Heart left ventricle (tissue), 13 donors: Measurements from ENCODE around the gene KCTD10.

Experiments used
- POLR2A ChIP-seq, 2 donors: fragments of 450-650 bp; IDR thresholded peaks; one replicate each; pipeline ENCODE4 v1.6.1; 2017; ENCODE audit warnings: antibody characterized with exemption in 2 of 2, mild to moderate bottlenecking in 2 of 2, moderate library complexity in 2 of 2
- TF ChIP-seq, protein P1 (sequence below), 12 donors: fragments of 200-600 bp; sonication (generic) in 4 of 12; IDR thresholded peaks; one replicate each; pipeline versions ENCODE4 v1.5.0 to v1.8.0; 2018 to 2022; ENCODE audit warnings: antibody characterized with exemption in 12 of 12, mild to moderate bottlenecking in 5 of 12
- donor health status: ischemic (EF 13 %, LVEDD 7.1; RV severe dilation, severe dysfunction).
- donor health status: DM: no; HTN: yes; CAD: no.
- donor health status: DM: no; HTN: no; CAD: no.
- donor health status: ischemic (EF 25% LVEDD 6.9; RV normal size, moderate dysfunction).
- donor health status: ischemic (EF 25% LVEDD 5.7; RV mildly dilated, moderate dysfunction).
- donor health status: ischemic (EF 35%, LVEDD 5.7; RV mildly dilated, moderate dysfunction).
- donor health status: nonischemic (EF 11% LVEDD 7.7; RV severe dilation, severe dysfunction).
- donor health status: DM: yes; HTN: yes; CAD: no.
- donor health status: PGD.
- donor health status: ischemic (EF 29% LVEDD 5.4; RV normal size, mild dysfunction).
- donor health status: nonischemic (EF 23%, LVEDD 6.1; RV moderate dilation, normal function).

DNA sequence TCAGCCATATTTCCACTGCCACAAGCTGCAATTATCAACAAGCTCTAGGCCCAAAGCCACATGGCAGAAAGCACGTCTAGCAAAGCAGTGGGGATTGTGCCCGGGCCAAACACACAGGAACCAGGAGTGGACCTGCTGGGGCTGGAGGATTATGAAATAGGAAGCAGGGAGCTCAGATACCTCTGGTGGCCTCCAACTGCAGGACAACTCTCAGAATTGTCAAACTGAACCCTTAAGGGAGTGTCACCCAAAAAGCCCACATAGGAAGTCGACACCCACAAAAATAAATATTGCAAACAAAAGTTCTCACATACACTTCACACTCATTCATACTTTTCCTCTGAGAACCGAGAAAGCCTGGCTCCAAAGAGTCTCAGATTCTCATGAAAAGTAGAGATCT lies 26.1 kb downstream of the KCTD10 start:
- TF ChIP-seq, protein P1, sequence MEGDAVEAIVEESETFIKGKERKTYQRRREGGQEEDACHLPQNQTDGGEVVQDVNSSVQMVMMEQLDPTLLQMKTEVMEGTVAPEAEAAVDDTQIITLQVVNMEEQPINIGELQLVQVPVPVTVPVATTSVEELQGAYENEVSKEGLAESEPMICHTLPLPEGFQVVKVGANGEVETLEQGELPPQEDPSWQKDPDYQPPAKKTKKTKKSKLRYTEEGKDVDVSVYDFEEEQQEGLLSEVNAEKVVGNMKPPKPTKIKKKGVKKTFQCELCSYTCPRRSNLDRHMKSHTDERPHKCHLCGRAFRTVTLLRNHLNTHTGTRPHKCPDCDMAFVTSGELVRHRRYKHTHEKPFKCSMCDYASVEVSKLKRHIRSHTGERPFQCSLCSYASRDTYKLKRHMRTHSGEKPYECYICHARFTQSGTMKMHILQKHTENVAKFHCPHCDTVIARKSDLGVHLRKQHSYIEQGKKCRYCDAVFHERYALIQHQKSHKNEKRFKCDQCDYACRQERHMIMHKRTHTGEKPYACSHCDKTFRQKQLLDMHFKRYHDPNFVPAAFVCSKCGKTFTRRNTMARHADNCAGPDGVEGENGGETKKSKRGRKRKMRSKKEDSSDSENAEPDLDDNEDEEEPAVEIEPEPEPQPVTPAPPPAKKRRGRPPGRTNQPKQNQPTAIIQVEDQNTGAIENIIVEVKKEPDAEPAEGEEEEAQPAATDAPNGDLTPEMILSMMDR (IDR thresholded peaks at IDR 0.05): no peak
- no peak for TF ChIP-seq POLR2A (IDR thresholded peaks at IDR 0.05)
